Suppressor macrophage treated with lipopolysaccharide for 4 hours (primary cell): ENCODE results near the gene RABEPK.
"Not testable (repeated sequence)": the region's sequence is repeated elsewhere in the genome, so short reads cannot be mapped to it uniquely, and the experiment has no call there.

ENCODE experiments used
- DNase-seq: peaks from one replicate; pipeline ENCODE4 v3.0.0-alpha.2; 2020

The RABEPK gene

DNA sequence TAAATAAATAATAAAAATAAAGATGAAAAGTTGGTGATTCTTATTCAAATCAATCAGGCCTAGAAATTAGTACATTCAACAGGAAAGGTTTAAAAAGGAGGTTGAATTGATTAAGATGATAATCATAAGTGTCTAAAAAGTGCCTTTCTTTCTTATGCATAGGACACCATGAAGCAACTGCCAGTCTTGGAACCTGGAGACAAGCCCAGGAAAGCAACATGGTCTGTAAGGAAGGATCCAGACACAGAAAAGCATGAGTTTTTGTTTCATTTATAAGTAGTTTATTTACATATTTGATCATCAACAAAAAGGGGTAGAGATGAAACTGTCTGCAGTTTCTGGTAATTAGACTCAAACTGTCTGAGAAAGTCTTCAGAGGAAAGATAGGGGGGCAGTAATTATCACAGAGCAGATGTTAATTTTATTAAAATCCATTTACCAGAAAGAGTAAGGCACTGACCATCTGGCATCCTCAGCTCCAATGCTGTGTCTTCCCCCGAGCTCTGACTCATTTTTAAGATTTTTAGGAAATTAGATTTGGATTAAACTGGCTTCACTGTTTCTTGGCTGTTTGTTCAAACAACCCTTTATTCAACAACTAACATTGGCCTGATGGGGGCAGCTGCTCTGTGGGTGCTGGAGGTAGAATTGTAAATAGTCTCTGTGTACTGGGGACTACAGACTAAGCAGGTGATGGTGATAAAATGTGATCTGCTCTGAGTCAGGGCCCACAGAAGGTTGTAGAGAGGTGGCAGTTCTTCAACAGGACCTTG lies 2.7 kb downstream of the RABEPK start:
- no peak for DNase-seq

GRCh38 chr9:125204477-125204876 lies 4.1 kb downstream of the RABEPK start:
- DNase-seq, result no peak

GRCh38 chr9:125214186-125214585 lies 13.8 kb downstream of the RABEPK start:
- no peak for DNase-seq

DNA sequence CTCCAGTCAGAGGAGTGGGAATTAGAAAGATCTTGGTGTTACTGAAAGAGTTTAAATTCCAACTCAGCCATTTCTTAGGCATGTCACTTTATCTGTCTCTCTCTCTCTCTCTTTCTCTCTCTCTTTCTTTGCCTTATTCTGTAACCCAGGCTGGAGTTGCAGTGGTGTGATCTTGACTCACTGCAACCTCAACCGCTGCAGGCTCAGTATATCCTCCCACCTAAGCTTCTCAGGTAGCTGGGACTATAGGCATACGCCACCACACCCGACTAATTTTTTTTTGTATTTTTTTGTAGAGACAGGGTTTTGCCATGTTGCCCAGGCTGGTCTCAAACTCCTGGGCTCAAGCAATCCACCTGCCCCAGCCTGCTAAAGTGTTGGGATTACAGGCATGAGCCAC lies 18.3 kb downstream of the RABEPK start:
- no peak for DNase-seq

DNA sequence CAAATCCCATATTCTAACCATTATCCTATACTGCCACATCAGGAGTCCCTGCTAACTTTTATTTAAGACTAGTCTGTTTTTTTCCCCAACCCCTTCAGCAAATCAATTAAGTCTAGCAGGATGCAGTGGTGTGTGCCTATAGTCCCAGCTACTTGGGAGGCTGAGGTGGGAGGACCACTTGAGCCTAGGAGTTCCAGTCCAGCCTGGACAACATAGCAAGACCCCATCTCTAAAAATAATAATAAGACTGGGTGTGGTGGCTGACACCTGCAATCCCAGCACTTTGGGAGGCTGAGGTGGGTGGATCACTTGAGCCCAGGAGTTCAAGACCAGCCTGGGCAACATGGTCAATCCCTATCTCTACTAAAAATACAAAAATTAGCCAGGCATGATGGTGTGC lies 24.5 kb downstream of the RABEPK start:
- DNase-seq, result not testable (repeated sequence)

- DNase-seq, result no peak
Measured at GRCh38 chr9:125227761-125228160, 27.4 kb downstream of the RABEPK start.

- DNase-seq, result peak; percentile 49
Measured at GRCh38 chr9:125233678-125234077, 33.3 kb downstream of the RABEPK start.

GRCh38 chr9:125234099-125234498 lies 33.8 kb downstream of the RABEPK start:
- DNase-seq, result not testable (repeated sequence)

DNA sequence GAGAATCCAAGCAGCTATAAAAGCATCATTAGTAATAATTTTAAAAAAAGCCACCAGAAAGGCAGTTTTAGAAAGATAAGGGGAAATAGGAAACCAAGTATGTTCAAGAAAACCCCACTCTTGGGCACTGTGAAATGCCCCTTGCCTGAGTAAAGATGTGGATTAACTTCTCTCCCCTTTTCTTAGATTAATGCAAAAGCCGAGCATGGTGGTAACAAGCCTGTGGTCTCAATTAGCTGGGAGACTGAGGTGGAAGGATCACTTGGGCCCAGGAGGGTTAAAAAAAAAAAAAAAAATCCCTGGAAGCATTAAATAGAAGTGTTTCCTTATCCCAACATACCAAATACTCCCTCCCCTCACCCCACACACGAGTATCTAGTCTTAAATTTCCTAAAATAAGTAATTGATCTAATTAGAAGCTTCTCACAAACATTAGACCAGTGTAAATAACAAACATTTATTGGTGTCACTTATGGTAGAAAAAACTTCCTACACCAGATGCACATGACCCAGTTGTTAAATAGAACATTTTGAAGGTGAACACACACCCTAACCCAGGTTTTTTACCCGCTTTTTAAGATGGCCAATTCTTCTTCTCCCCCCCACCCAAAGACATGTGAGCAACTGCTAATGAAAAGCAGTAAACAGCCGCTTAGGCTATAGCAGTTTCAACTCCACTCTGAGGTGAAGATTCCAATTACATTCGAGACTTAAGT lies 35.6 kb downstream of the RABEPK start:
- no peak for DNase-seq

DNA sequence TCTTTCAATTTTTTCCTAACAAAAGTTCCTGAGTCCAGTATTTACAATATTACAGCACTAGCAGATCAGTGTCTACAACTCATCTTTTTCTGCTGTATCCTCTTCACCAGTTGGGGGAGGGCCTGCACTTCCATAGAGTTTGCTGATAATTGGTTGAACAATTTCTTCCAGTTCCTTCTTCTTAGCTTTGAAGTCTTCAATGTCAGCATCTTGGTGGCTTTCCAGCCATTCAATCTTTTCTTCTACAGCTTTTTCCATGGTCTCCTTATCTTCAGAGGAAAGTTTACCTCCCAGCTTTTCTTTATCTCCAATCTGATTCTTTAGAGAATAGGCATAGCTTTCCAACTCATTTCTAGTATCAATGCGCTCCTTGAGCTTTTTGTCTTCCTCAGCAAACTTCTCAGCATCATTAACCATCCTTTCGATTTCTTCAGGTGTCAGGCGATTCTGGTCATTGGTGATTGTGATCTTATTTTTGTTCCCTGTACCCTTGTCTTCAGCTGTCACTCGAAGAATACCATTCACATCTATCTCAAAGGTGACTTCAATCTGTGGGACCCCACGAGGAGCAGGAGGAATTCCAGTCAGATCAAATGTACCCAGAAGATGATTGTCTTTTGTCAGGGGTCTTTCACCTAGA lies 36.3 kb downstream of the RABEPK start:
- not testable (repeated sequence) for DNase-seq

DNA sequence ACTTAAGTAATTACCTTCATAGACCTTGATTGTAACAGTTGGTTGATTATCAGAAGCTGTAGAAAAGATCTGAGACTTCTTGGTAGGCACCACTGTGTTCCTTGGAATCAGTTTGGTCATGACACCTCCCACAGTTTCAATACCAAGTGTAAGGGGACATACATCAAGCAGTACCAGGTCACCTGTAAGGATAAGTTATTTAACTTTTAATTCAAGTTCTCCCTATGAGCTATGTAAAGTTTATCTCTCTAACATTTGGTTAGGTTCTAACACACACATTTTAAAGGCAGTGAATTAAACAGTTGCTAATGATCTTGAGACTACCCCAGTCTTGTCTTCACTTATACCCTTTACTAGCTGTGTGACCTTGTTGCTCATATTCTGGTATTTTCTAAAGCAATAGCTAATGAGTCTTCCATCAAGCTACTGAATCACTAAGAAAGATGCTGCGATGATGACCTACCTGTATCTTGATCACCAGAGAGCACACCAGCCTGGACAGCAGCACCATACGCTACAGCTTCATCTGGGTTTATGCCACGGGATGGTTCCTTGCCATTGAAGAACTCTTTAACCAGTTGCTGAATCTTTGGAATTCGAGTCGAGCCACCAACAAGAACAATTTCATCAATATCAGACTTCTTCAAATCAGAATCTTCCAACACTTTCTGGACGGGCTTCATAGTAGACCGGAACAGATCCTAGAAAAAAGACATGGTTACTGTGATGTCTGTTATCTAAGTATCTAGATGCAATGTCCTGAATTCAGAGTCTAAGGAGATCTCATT lies 38.0 kb downstream of the RABEPK start:
- DNase-seq, result no peak

GRCh38 chr9:125238915-125239446 lies 38.6 kb downstream of the RABEPK start:
- no peak for DNase-seq

- no peak for DNase-seq
Measured at GRCh38 chr9:125239631-125240597, 39.6 kb downstream of the RABEPK start.

DNA sequence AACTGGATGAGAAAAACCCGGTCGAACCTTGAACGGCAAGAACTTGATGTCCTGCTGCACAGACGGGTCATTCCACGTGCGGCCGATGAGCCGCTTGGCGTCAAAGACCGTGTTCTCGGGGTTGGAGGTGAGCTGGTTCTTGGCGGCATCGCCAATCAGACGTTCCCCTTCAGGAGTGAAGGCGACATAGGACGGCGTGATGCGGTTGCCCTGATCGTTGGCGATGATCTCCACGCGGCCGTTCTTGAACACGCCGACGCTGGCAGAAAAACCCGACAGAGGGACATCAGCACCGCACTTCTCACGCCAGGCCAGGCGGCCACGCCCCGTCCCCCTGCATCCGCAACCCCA lies 40.3 kb downstream of the RABEPK start:
- peak; percentile 49 for DNase-seq

- DNase-seq, result peak; percentile 100
Measured at GRCh38 chr9:125241000-125241862, 40.9 kb downstream of the RABEPK start, which contains the start of gene HSPA5. Gene HSPA5 (minus strand): TSS chr9:125241343. CDS start chr9:125241126, 217 bp downstream.

- DNase-seq, result peak; percentile 63
Measured at GRCh38 chr9:125241863-125242739, 41.8 kb downstream of the RABEPK start.

DNA sequence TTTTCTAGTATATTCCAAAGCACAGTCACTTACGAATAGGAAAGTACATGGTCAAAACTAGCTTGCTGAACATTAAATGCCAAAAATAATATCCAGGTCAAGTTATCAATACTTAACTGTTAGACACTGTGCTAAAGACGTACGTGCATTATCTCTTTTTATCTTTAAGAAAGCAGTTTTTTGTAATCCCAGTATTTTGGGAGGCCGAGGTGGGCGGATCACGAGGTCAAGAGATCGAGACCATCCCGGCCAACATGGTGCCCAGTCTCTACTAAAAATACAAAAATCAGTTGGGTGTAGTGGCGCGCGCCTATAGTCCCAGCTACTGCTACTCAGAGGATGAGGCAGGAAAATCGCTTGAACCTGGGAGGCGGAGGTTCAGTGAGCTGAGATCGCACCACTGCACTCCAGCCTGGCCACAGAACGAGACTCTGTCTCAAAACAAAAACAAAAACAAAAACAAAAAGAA lies 43.5 kb downstream of the RABEPK start:
- DNase-seq, result no peak

- DNase-seq, result no peak
Measured at GRCh38 chr9:125246261-125246667, 45.9 kb downstream of the RABEPK start.

GRCh38 chr9:125254231-125254630 lies 53.9 kb downstream of the RABEPK start:
- DNase-seq, result no peak
